NCI-H2227 treated with DMSO at 0.1 percent for 48 hours (cell line): ENCODE measurements around the gene ADGRA3.
"Not testable (repeated sequence)": the region's sequence is repeated elsewhere in the genome, so short reads cannot be mapped to it uniquely, and the experiment has no call there.

Experiments used
- DNase-seq: peaks from one replicate; lab custom pipeline; 2025; lab: John Stamatoyannopoulos, UW

ADGRA3 gene

GRCh38 chr4:22440999-22441398 lies 74.9 kb downstream of the ADGRA3 start:
- no peak for DNase-seq

- DNase-seq, result no peak
Measured at GRCh38 chr4:22439947-22440346, 75.9 kb downstream of the ADGRA3 start.

GRCh38 chr4:22435652-22436051 lies 80.2 kb downstream of the ADGRA3 start:
- peak; percentile 39 for DNase-seq

- DNase-seq, result peak; percentile 7
Measured at GRCh38 chr4:22434895-22435294, 81.0 kb downstream of the ADGRA3 start.

- no peak for DNase-seq
Measured at GRCh38 chr4:22430626-22431025, 85.2 kb downstream of the ADGRA3 start.

- no peak for DNase-seq
Measured at GRCh38 chr4:22428441-22428840, 87.4 kb downstream of the ADGRA3 start.

GRCh38 chr4:22427675-22428074 lies 88.2 kb downstream of the ADGRA3 start:
- no peak for DNase-seq

- no peak for DNase-seq
Measured at GRCh38 chr4:22420291-22420690, 95.6 kb downstream of the ADGRA3 start.

- no peak for DNase-seq
Measured at GRCh38 chr4:22417408-22417807, 98.5 kb downstream of the ADGRA3 start.

GRCh38 chr4:22416403-22416802 lies 99.5 kb downstream of the ADGRA3 start:
- no peak for DNase-seq

GRCh38 chr4:22414833-22415232 lies 101.0 kb downstream of the ADGRA3 start:
- no peak for DNase-seq

GRCh38 chr4:22413471-22413870 lies 102.4 kb downstream of the ADGRA3 start:
- DNase-seq, result no peak

- no peak for DNase-seq
Measured at GRCh38 chr4:22412013-22412412, 103.9 kb downstream of the ADGRA3 start.

- peak; percentile 6 for DNase-seq
Measured at GRCh38 chr4:22410645-22411247, 105.1 kb downstream of the ADGRA3 start.

- no peak for DNase-seq
Measured at GRCh38 chr4:22408474-22408873, 107.4 kb downstream of the ADGRA3 start.

GRCh38 chr4:22407361-22407760 lies 108.5 kb downstream of the ADGRA3 start:
- DNase-seq, result no peak

GRCh38 chr4:22398671-22399070 lies 117.2 kb downstream of the ADGRA3 start:
- DNase-seq, result no peak

- no peak for DNase-seq
Measured at GRCh38 chr4:22391551-22391950, 124.3 kb downstream of the ADGRA3 start.

- DNase-seq, result peak; percentile 19
Measured at GRCh38 chr4:22389240-22389870, 126.5 kb downstream of the ADGRA3 start.

GRCh38 chr4:22385611-22386011 lies 130.3 kb downstream of the ADGRA3 start:
- no peak for DNase-seq

- no peak for DNase-seq
Measured at GRCh38 chr4:22384154-22384553, 131.7 kb downstream of the ADGRA3 start.

GRCh38 chr4:22382216-22382615 lies 133.7 kb downstream of the ADGRA3 start:
- not testable (repeated sequence) for DNase-seq

GRCh38 chr4:22372986-22373385 lies 142.9 kb downstream of the ADGRA3 start:
- no peak for DNase-seq
